Fibroblast of villous mesenchyme (primary cell): ENCODE measurements around the gene IRF4. TPM values are rescaled to one million over a fixed set of nuclear protein-coding genes. Genes with fewer than 3 reads are reported as not detected.
A peak's percentile ranks its signal among the peaks of the same experiment; 100 is the strongest.

ENCODE experiments used
- DNase-seq: peaks from one replicate; pipeline ENCODE4 v3.0.0-alpha.2; 2010; ENCODE audit warnings: low read depth
- H3K4me3 ChIP-seq: 2 replicates; pipeline ENCODE4 v1.5.1; 2011; ENCODE audit warnings: low read depth, mild to moderate bottlenecking, low read length
- CTCF ChIP-seq: IDR thresholded peaks from 2 replicates; pipeline ENCODE4 v1.5.1; 2012; ENCODE audit warnings: low read depth, mild to moderate bottlenecking, low read length; ENCODE audit not compliant: insufficient read depth
- total RNA-seq: library from RNA; depleted of rRNA; stranded (reverse); fragments of >200 nt; gene quantifications from 2 replicates; pipeline ENCODE4 v1.2.3, GENCODE V29; 2012

The IRF4 gene
- total RNA-seq, 1 donor = under 0.01 TPM

- no peak for DNase-seq
- no peak overlapping the region for H3K4me3 ChIP-seq
- TF ChIP-seq CTCF = no peak
These were observed 6.7 kb upstream of the IRF4 start for GRCh38 chr6:384898-385297.

DNA sequence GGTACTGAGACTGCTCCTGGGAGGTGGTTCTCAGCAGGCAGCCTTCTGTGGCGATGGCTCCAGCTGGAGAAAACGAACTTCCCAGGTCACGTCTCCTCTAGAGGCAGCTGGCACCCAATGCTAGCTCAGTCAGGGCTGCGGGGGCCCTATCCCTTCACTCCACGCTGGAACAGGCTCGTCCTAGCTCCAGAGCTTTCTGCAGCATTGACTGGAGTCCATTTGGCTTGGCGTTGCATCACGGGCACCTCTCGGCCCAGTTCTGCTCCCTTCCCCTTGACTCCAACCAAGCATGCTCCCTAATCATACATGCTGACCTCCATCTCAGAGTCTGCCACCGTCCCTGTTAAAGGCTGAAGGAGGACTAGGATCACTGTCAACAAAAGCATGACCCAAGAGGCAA, 5.9 kb upstream of the IRF4 start:
- DNase-seq = no peak
- no peak for TF ChIP-seq CTCF
- H3K4me3 ChIP-seq = no peak overlapping the region

DNA sequence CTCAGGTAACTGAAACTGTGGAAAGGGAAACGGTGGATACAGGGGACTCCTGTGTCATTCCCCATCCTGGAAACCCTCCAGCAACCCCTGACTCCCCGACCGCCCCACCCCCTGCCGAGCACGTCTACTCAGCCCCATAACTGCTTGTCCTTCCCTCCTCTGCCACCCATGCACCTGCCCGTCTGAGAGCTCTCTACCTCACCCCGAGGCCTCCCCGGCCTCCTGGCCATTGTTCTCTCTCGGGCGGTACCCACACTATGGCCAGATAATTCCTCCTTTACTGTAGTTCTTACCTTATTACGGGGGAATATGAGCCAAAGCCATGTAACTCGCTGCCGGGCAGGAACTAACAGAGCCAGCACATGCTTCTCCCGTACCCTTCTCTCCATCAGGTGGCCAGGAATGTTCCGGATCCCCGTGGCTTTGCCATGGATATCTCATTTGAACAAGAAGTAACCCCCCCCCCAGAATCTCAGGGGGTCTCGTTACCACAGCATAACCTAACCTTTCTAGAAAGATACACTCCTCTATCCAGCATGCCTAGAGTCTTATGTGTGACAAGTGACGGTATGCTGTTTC, 4.8 kb upstream of the IRF4 start:
- no peak overlapping the region for H3K4me3 ChIP-seq
- TF ChIP-seq CTCF = no peak
- DNase-seq = no peak

- no peak overlapping the region for H3K4me3 ChIP-seq
- TF ChIP-seq CTCF = no peak
- peak; percentile 10 for DNase-seq
These were observed 4.2 kb upstream of the IRF4 start for GRCh38 chr6:387293-387741.

GRCh38 chr6:388202-388903, 3.2 kb upstream of the IRF4 start:
- peak; percentile 39 for DNase-seq
- no peak for TF ChIP-seq CTCF
- H3K4me3 ChIP-seq = no peak overlapping the region

DNA sequence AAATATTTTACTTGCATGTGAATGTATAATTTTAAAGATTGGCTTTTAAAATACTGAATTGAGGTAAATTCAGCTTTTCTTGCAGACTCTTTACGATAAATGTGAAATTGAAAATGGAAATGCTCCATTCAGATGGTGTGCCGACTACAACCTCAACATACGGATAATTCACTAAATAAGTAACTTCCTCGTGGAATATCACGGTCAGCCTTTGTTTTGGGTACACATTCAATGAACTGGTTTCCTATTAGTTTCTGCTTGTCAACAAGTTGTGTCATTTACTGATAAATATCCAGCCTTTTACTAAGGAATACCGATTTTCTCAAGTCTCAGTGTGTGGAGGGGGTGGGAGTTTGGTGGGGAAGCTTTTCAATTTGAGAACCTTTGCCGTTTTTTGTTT, 2.4 kb upstream of the IRF4 start:
- TF ChIP-seq CTCF = no peak
- H3K4me3 ChIP-seq = no peak overlapping the region
- DNase-seq = no peak
